DMS114 treated with DMSO at 0.1 percent for 48 hours (cell line): ENCODE data around the gene KSR2.
"Not testable (repeated sequence)": the region's sequence is repeated elsewhere in the genome, so short reads cannot be mapped to it uniquely, and the experiment has no call there.

ENCODE experiments used
- DNase-seq: peaks from one replicate; lab custom pipeline; 2025; ENCODE audit not compliant: unreplicated experiment; lab: John Stamatoyannopoulos, UW

KSR2 gene

DNA sequence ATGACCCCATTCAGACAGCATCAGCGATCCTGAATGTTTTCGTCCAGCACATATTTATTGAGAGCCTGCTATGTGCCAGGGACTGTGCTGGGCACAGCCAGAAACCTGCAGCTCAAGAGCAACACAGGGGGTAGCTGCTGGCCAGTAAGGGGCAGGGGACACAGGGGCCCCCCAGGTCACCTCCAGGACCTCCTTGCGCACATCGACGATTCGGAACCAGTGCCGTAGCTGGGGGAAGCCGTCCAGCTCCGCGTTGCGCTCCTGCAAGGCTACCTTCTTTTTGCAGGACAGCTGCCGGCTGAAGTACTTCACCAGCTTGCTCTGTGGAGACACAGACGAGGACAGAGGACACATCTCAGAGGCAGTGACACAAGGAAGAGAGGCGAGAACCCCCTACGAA lies 108.7 kb downstream of the KSR2 start:
- no peak for DNase-seq

DNA sequence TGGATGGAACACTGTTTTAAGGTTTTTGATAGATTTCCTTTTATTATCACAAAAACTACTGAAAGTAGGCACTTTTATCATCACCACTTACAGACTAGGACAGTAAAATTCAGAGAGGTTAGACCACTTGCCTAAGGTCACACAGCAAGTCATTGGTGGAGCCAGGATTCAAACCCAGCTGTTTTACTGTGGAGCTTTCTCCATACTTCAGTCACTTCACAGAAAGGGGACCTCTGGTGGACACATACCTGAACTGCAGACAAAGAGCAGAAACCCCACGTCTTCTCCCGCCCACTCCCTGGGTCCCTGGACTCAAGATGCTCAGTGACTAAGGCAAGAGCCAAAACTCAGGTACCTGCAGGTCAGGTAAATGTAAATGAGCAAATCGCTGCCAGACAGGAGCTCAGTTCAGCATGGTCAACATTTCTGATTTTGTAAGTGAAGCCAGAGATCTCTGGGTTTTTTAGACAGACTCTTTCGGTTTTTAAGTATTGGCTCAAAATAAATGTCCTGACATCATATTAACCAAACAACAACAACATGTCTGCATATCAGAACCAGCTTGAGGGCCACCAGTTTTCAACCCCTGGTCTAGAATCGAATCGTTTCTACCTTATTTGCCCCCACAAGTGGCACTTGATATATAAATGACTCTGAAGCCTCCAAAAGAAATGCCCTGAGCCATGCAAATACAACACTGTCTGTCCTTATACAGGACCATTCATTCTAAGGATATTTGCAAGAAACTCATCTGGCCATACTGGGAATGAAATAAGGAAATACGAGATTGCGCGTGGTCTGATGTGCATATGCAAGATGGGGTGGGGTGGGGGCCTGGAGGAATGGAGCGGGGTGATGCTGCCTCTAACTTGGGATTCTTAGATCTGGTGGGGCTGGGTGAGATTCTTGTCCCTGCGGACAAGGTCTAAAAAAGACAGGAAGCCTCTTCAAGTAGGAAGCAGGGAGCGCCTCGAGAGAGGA lies 110.9 kb downstream of the KSR2 start:
- peak; percentile 56 for DNase-seq

DNA sequence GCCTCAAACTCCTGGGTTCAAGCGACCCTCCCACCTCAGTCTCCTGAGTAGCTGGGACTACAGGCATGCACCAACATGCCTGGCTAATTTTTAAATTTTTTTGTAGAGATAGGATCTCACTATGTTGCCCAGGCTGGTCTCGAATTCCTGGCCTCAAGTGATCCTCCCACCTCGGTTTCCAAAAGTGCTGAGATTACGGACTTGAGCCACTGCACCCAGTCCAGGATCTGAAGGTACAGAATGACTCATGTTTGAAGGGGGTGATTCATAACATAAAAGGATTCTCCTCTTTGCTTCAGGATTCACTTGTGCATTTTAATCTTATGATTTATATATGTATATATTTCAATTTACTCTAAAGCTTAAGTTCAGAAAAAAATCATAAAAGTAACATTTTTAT lies 111.7 kb downstream of the KSR2 start:
- not testable (repeated sequence) for DNase-seq

DNA sequence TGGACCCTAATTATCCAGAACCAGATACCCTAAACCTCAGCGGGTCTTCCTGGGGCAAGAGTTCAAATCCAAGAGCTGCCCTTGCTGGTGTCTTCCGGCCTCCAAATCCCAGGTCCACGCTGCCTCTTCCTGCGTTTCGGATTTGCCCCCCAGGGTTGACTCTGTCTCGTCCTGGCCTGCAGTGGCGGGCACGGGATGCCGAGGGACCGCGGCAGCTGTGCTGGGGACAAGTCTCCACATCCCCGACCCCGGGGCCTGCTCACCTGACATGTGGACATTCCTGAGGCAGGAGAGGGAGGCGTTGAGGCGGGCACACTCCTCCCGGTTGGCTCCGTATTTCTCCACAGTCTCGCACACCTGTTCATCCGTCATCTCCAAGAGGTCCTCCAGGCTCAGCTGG lies 113.6 kb downstream of the KSR2 start:
- no peak for DNase-seq

DNA sequence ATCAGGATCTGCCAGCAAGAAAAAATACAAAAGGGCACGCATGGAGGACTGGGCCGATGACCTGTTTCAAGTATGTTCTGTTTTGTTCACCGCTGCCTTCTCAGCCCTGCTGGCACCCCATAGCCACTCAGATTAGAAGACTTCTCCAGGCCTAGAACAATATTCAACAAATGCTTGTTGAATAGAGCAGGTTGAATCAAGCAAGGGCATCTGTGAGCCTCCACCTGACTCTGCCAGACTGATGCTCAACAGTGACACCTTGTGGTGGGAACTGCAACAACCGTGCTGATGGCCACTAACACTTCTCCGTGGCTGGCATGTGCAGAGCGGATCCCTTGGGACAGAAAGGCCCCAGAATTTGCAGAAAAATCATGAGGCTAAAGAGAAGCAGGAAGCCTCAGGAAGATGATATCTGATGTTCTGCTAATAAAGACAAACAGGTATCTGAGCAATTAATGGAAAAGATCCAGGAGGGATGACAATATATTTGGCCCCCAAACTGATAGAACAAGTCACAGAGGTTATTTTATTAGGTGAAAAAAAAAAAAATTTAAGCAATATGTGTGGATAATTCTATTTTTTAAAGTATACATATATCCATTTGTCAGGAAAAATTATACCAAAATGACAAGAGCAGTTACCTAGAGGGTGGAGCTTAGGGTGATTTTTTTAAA lies 114.3 kb downstream of the KSR2 start:
- peak; percentile 12 for DNase-seq

DNA sequence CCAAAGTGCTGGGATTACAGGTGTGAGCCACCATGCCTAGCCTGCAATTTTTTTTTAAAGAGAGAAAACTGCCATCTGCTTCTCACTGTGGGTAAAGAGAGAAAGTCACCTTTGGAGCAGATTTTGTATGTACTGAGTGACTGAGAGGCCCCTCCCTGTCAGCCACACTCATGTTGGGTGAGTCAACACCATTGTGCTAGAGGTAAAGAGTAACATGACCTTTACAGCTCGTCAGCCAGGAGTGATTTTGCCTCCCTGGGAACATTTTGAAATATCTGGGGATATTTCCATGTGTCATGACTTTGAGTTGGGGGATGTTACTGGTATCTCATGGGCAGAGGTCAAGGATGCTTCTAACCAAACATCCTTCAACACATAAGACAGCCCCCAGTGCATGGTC lies 115.2 kb downstream of the KSR2 start:
- DNase-seq, result no peak

DNA sequence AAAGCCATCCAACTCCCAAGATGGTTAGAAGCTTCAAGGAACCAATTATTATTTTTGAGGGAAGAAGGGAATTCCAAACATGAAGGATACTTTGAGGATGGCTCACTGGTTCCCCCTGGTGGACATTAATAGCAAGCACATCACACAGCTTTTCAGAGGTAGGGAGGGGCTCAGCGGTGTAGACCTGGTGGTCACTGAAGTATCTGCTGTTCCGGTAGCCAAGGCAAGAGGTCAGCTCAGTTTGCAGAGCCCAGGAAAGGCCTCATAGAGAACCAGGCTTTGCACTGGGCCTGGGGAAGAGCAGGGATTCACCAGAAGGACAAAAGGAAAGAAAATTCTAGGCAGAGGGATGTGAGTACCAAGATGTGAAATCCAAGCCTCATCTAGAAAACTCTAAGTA lies 118.7 kb downstream of the KSR2 start:
- peak; percentile 62 for DNase-seq

DNA sequence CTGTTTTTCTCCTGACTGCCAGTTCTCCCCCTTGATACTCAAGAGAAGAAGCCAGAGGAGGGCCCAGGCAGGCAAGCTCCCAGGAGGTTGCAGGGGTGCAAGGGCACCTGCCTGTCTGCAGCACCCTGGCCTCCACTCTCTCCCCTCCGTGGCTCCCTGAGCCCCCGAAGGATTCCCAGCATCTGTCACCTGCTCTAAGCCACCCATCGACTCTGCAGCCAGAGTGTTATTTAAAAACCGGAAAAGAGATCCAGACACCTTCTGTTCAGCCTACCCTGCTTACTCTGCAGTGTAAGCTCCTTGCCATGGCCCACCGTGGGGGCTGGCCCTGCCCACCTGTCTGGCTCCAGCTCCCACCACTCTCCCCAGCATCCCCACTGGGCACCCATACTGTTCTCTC lies 121.4 kb downstream of the KSR2 start:
- DNase-seq, result no peak

DNA sequence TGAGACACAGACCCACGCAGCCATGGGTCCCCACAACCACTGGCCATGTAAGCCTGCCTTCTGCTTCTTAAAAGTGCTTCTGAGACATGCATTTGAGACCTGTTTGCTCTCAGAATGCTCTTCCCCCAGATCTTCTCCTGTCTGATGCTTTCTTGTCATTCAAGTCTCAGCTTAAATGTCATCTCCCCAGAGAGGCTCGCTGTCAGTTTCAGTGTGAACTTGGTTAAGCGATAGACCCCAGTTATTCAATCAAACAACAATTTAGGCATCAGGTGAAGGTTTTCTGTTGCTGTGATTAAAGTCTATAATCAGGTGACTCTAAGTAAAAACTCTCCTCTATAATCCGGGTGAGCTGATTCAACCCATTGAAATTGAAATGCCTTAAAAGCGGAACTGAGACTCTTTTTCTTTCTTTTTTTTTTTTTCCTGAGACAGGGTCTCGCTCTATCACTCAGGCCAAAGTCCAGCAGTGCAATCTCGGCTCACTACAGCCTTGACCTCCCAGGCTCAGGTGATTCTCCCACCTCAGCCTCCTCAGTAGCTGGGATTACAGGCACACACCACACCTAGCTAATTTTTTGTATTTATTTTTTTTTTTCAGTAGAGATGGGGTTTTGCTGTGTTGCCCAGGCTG lies 123.4 kb downstream of the KSR2 start:
- DNase-seq, result no peak

DNA sequence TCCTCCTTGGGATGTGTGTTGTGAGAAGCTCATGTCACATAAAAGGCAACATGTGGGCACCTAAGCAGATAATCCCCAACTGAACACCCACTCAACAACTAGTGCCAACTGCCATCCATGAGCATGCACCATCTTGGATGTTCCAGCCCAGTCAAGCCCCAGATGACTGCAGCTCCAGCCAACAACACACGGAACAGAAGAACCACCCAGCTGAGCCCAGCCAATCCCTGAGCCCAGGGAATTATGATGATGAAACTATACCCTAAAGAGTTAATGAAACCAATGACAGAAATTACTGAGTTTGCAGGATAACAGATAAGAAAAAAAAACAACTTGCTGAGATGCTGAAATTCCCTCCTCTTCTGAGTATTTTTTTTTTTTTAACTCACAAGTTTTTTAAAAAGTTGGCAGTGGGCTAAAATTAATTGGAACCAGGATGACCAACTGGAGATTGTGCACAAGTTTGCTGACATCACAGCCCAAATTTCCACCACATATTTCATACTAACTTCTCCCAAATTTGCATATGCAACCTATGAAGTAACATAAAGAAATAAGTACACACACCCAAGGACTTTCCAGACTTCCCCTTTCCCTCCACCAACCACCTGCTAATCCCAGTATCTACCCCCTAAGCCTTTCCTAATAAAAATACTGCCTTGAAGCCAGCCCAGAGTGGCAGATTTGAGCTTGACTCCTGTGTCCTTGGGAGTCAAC lies 124.5 kb downstream of the KSR2 start:
- DNase-seq, result no peak

DNA sequence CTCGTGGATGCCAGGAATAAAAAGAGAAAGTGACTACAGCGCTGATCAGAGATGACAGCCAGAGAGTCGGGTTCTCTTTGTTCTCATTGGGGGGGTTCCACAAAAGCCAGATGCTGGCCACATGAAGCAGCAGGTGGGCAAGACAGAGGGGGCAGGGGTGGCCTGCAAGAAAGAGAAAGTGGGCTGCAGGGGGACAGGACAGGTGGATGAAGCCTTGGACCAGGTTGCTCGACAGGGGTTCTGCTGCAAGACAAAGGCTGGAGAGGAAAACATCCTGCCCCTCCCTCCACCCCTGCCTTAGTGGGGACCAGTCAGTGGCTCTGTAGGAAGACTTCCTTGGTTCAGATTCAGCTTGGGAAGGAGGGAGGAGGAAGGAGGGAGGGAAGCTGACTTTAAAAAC lies 126.2 kb downstream of the KSR2 start:
- no peak for DNase-seq

DNA sequence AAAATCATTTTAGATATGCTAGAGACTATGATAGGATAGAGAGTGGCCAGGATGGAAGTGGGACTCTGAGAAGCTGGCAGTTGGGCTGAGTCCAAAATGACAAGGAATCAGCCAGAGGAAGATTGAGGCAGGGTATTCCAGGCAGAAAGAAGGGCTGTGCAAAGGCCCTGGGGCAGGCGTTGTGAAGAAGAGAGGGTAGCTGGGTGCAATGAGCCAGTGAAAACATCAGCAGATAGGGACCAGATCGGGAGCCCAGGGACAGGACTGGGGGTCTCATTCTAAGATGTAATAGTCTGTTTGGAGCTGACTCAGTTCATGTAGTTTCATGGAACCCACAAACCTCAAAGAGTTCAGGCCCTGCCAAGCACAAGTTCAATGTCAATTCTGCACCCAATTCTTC lies 126.6 kb downstream of the KSR2 start:
- DNase-seq, result no peak

DNA sequence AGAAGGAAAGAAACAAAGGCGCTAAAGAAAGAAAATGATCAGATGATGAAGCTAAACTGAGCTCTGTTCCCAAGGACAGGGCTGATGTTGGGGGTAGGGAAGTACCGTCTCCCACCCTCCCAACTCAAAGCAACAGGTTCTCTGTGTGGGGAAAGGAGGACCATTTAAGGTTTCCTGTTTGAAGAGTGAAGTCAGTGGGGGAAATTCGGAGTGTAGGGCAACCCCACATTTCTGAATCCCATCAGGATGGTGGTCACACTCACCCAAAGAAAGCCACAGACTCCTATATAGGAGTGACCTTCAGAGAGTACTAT lies 131.1 kb downstream of the KSR2 start:
- no peak for DNase-seq

DNA sequence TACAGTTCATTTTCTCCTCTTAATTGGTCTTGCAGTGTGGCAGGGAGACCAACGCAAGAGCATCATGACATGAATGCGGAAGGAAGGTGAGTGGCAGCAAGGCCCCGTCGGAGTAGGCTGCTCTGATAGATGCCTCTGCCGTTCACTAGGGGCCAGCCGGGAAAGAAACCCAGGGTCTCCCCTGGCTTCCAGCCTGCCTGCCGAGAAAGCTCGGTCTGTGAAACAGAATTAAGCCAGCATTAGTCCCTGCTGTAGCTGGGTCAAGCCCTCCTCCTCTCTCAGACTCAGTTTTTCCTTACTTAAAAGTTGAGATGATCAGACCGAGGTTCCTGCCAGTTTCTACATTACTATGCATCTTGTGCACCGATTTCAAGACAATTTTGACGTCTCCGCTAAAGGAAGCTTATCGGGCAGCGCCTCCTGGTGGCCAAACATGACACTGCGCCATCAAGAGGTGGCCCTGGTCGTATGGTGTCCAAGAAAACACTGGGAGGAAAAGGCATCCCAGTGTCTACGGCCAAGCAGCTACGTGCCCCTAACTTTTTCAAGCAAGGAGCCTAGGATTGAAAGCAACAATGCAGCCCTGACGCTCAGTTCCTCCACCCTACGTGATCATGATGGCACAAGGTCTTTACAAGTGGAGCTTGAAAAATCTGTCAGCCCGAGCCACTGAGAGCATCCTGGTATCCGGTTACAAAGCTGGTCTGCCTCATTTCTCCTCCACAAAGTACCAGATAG lies 131.6 kb downstream of the KSR2 start:
- peak; percentile 56 for DNase-seq

DNA sequence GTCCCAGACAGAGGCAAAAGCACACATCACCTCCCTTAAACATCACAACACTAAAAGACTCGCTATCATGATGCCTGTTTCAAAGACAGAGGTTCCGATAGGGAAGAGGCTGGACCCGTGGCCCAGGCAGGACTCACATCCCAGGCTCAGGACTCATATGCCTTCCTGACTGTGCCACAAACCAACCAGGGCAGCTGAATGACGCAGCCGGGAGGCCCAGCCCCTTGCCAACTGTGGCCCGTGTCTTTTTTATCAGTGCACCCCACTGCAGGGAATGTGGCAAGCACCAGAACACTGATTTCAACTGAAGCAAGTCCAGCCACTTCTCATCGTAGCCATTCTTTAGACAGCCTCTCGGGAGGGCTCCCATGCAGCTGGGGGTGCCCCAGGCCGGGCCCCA lies 132.3 kb downstream of the KSR2 start:
- no peak for DNase-seq

DNA sequence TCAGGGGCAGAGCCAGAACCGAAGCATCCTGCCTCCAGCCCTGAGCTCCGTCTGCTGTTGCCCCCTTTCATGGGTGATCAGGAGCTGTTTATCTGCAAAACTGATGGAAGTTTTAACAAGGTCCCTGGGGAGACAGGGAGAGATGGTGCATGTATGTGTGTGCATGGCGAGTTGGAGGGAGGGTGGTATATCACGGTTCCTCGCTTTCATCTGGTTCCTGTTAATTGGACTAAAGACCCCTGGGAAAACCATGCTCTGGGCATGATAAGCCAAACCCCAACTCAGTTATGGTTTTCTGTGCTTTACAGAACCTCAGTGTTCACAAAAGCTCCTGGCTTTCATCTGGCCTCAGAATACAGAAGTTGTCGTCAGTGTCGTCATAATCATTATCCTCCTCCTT lies 133.6 kb downstream of the KSR2 start:
- DNase-seq, result no peak

DNA sequence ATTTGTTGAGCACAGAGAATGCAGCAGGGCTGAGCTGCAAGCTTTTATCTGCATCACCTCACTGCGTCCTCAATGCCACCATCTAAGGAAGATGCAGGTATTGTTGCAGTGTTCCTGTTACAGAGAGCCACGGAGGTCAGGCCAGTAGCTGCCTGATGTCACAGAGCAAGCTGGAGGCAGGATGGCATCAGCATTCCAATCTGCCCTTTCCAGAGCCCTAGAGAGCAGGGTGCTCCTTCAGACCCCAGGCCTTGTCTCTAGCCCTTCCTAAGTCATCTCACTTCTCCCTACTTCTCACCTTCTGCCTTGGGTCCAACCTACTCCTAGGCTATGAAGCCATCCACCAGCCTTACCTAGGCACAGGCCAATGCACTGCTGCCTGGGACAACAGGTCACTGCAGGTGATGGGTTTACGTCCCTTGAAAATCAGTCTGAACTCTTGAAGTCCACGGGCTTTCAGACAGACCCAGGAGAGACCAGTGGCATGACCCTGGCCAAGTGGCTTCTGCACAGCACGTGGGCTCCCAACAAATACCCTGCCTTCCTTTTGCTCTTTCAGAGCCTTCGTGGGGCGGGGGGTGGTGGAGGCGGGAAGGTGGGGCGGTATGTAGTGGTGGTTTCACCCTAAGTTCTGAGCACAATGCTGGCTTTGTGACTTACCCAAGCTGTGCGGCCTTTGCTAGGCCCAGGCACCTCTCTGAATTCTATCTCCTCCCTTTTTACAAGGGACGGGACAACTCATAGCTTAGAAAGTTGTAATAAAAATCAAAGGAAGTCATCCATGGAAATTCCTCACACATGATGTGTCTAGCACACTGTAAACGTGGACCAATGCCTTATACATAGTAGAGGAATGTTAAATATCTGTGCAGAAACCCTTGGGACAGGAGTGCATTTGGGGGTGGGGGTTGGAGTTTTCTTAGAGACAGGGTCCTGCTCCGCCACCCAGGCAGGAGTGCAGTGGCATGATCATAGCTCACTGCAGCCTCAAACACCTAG lies 136.0 kb downstream of the KSR2 start:
- DNase-seq, result no peak

DNA sequence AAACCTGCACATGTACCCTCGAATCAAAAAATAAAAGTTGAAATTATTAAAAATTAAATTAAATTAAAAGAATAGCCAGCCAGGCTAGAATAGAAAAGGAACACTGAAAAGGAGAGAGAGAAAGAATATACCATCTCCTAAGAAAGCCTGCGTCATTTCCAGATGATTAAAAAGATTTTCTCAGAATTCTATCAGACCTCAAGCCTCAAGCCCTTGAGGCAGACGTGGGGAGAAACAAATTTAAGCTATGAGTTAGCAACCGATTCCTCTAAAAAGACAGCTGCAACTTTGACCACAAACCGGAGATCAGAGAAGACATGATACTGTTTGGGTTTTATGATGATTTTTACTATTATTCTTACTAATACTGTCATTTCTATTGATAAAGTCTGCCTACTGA lies 138.3 kb downstream of the KSR2 start:
- no peak for DNase-seq

DNA sequence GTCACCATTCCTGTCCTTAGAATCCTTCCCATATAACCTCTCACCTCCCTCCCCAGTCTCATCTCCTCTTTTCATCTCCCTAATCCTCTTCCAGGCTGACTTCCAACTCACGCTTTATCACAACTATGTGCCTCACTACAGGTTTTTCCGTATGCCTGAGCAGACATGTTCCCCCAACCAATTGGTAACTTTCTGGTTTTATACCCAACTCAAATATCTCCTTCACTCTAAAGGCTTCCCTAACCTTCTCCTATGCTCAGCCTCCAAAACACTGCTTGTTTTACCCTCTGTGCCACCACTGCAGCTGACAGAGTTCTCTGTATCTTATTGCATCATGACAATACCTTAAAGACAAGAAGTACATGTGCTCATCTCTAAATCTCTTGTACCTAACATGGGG lies 139.7 kb downstream of the KSR2 start:
- no peak for DNase-seq

DNA sequence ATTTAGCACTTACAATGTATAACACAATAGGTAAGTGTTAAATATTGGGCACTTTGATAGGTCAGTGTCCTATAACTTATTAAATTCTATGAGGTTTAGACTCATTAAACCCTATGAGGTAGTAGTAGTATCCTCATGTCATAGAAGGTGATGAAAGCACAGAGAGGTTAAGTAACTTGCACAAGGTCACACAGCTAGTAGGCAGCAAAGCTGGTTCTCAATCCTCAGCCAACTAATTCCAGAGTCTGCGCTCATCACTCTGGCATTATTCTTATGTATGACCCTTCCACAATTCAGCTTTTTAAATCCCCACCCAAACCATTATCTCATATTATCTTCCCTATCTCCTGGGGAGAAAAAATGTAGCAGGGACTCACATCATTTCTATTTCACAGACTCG lies 141.1 kb downstream of the KSR2 start:
- no peak for DNase-seq
